Skeletal muscle tissue (tissue), 4 donors: ENCODE measurements around the gene TMEM217. TPM values are rescaled to one million over a fixed set of nuclear protein-coding genes. Genes with fewer than 3 reads are reported as not detected.
"Not testable (repeated sequence)": the region's sequence is repeated elsewhere in the genome, so short reads cannot be mapped to it uniquely, and the experiment has no call there.

Experiments used
- H3K27ac ChIP-seq: one replicate; pipeline ENCODE4 v1.7.0; 2013; ENCODE audit warnings: mild to moderate bottlenecking, low read depth, low read length, inconsistent platforms
- H3K27me3 ChIP-seq, 3 donors: one replicate each; pipeline ENCODE4 v1.7.0; 2013; ENCODE audit warnings: low read length in 3 of 3; ENCODE audit not compliant: control insufficient read depth in 3 of 3, insufficient read depth in 3 of 3
- H3K36me3 ChIP-seq, 3 donors: one replicate each; pipeline ENCODE4 v1.7.0; 2013; ENCODE audit warnings: low read length in 3 of 3; ENCODE audit not compliant: control insufficient read depth in 3 of 3, insufficient read depth in 3 of 3
- H3K4me1 ChIP-seq, 3 donors: one replicate each; pipeline ENCODE4 v1.7.0; 2013; ENCODE audit warnings: low read length in 3 of 3, mild to moderate bottlenecking in 3 of 3; ENCODE audit not compliant: control insufficient read depth in 3 of 3, insufficient read depth in 3 of 3
- H3K4me3 ChIP-seq, 3 donors: one replicate each; pipeline ENCODE4 v1.7.0; 2013; ENCODE audit warnings: low read length in 3 of 3
- H3K9ac ChIP-seq, 3 donors: one replicate each; pipeline ENCODE4 v1.7.0; 2013; ENCODE audit warnings: low read length in 3 of 3, mild to moderate bottlenecking in 3 of 3, moderate library complexity in 2 of 3, low read depth in 1 of 3
- H3K9me3 ChIP-seq, 3 donors: one replicate each; pipeline ENCODE4 v1.7.0; 2013; ENCODE audit warnings: low read length in 3 of 3; ENCODE audit not compliant: control insufficient read depth in 3 of 3
- total RNA-seq: library from RNA; depleted of rRNA; stranded (reverse); fragments of >200 nt; gene quantifications from one replicate; pipeline ENCODE4 v1.2.3, GENCODE V29; 2014
- donor health status: Osteomylitis.

TMEM217 gene
- total RNA-seq, 1 donor from 2014 or later = under 0.01 TPM

DNA sequence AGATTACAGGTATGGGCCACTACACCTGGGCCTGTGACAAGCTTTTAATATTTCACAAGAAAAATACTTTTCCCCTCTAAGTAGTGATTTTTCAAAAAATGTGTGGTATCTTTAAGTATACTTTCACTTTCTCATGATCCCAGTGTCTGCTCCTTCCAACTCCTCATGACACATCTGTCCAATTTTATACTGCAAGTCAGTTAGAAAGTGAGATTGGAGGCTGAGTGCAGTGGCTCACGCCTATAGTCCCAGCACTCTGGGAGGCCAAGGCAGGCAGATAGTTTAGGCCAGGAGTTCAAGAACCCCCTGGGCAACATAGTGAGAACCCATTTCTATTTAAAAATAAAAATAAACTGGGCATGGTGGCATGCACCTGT lies 67.8 kb downstream of the TMEM217 start:
- Histone ChIP-seq H3K27me3 (no peaks in the 10 kb centered on the region), H3K4me3 (no peak overlapping the region), H3K9ac (no peak overlapping the region), H3K36me3 (no peaks in the 10 kb centered on the region), H3K27ac (no peak overlapping the region), H3K9me3 (no peaks in the 10 kb centered on the region), H3K4me1 (no peaks in the 10 kb centered on the region)

- H3K36me3 ChIP-seq = no peaks in the 10 kb centered on the region
- no peak overlapping the region for H3K9ac ChIP-seq
- no peak overlapping the region for H3K4me3 ChIP-seq
- no peaks in the 10 kb centered on the region for H3K9me3 ChIP-seq
- no peaks in the 10 kb centered on the region for H3K27me3 ChIP-seq
- no peak overlapping the region for H3K27ac ChIP-seq
- no peaks in the 10 kb centered on the region for H3K4me1 ChIP-seq
These were observed 68.9 kb downstream of the TMEM217 start for GRCh38 chr6:37188962-37189510.

- Histone ChIP-seq H3K27me3 (no peaks in the 10 kb centered on the region), H3K27ac (no peak overlapping the region), H3K9ac (no peak overlapping the region), H3K36me3 (no peaks in the 10 kb centered on the region), H3K4me1 (no peaks in the 10 kb centered on the region), H3K4me3 (no peak overlapping the region), H3K9me3 (no peaks in the 10 kb centered on the region)
These were observed 70.5 kb downstream of the TMEM217 start for GRCh38 chr6:37187321-37188022.

- H3K27me3 ChIP-seq, H3K9me3 ChIP-seq, H3K9ac ChIP-seq, H3K4me3 ChIP-seq, H3K36me3 ChIP-seq, H3K27ac ChIP-seq, H3K4me1 ChIP-seq: not testable (repeated sequence)
These were observed 71.8 kb downstream of the TMEM217 start for GRCh38 chr6:37185949-37186720.

GRCh38 chr6:37182736-37183590 lies 75.0 kb downstream of the TMEM217 start:
- no peak overlapping the region for H3K9ac ChIP-seq
- no peaks in the 10 kb centered on the region for H3K4me1 ChIP-seq
- no peaks in the 10 kb centered on the region for H3K9me3 ChIP-seq
- no peak overlapping the region for H3K4me3 ChIP-seq
- H3K36me3 ChIP-seq = no peaks in the 10 kb centered on the region
- H3K27me3 ChIP-seq = no peaks in the 10 kb centered on the region
- H3K27ac ChIP-seq = no peak overlapping the region

DNA sequence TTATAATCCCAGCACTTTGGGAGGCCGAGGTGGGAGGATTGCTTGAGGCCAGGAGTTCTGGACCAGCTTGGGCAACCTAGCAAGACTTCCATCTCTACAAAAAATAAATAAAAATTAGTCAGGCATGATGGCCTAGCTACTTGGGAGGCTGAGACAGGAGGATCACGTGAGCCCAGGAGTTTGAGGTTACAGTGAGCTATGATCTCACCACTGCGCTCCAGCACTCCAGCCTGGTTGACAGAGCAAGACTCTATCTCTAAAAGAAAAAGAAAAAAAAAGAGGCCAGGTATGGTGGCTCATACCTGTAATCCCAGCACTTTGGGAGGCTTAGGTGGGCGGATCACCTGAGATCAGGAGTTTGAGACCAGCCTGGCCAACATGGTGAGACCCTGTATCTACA lies 77.3 kb downstream of the TMEM217 start:
- H3K27ac ChIP-seq, H3K36me3 ChIP-seq, H3K27me3 ChIP-seq, H3K9me3 ChIP-seq, H3K4me3 ChIP-seq, H3K4me1 ChIP-seq, H3K9ac ChIP-seq: not testable (repeated sequence)

GRCh38 chr6:37180075-37180474 lies 77.9 kb downstream of the TMEM217 start:
- Histone ChIP-seq H3K9me3 (no peaks in the 10 kb centered on the region), H3K4me3 (no peak overlapping the region), H3K4me1 (peaks cover 0 to 2% (median 0%) of the 10 kb centered on the region in 3 donors), H3K36me3 (peaks cover under 1 to 4% (median 4%) of the 10 kb centered on the region in 3 donors), H3K27ac (no peak overlapping the region), H3K9ac (no peak overlapping the region), H3K27me3 (no peaks in the 10 kb centered on the region)

- Histone ChIP-seq H3K36me3 (peaks cover 19 to 24% (median 24%) of the 10 kb centered on the region in 3 donors), H3K9ac (no peak overlapping the region), H3K27me3 (no peaks in the 10 kb centered on the region), H3K4me1 (peaks cover under 1 to 21% (median 1%) of the 10 kb centered on the region in 3 donors), H3K4me3 (no peak overlapping the region), H3K27ac (no peak overlapping the region), H3K9me3 (no peaks in the 10 kb centered on the region)
These were observed 79.9 kb downstream of the TMEM217 start for GRCh38 chr6:37177935-37178517.

GRCh38 chr6:37177077-37177934 lies 80.6 kb downstream of the TMEM217 start:
- Histone ChIP-seq H3K9me3 (no peaks in the 10 kb centered on the region), H3K36me3 (peaks cover 25 to 30% (median 27%) of the 10 kb centered on the region in 3 donors), H3K27ac (no peak overlapping the region), H3K27me3 (no peaks in the 10 kb centered on the region), H3K9ac (no peak overlapping the region), H3K4me3 (no peak overlapping the region), H3K4me1 (peaks cover 6 to 28% (median 8%) of the 10 kb centered on the region in 3 donors)
